ENCODE results near the gene LAX1. TPM values are rescaled to one million over a fixed set of nuclear protein-coding genes. Genes with fewer than 3 reads are reported as not detected.

The LAX1 gene
- total RNA-seq (ENCODE audit: low replicate concordance), result not detected in 2 replicates
- long read RNA-seq, result 0 reads

DNA sequence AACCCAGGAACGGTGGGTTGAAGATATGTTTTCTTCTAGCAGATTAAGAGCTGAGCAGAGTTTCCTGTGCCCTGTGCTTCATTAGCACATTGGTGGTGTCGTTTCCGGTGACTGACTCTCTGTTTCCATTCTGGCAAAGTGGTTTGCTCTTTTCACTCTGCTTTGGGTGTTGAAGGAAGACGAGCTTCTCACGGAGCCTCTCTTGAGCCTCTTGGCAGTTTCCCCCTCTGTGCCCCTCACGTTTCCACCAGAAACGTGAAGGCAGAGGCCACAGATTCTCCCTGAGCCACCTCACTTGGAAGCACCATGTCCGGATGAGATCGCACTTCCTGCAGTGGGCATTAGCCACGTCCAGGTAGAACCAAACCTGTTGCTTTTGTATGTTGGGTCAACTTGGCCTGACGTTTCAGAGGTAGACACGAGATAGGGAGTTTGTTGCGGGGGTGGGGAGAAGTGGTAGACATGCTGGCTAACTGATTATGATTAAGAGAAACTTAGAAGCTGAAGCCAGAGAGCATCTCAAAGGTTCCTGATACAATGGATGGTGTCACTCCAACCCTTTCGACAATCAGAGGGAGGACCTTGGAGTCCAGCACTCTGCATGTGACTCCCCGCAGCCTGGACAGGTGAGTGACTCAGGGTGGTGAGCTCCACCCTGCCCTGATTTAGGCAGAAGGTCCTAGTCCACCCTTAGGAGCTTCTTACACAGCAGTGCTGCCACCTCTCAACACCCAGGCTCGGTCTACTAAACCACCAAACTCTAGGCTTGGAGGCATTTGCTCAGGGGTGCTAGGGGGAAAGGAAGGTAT is at the start of gene LAX1:
LAX1 (plus strand) TSS at position 155 of the 809 bp plus-strand sequence; CDS start at position 538, 383 bp downstream.
- no peaks in the 10 kb centered on the region for H3K36me3 Mint-ChIP-seq
- peaks cover 14% of the 10 kb centered on the region for H3K4me1 Mint-ChIP-seq (ENCODE audit: unreplicated experiment)
- no peak for DNase-seq (ENCODE audit: extremely low spot score, unreplicated experiment)
- no peaks in the 10 kb centered on the region for H3K9me3 Mint-ChIP-seq
- TF ChIP-seq, protein P1, sequence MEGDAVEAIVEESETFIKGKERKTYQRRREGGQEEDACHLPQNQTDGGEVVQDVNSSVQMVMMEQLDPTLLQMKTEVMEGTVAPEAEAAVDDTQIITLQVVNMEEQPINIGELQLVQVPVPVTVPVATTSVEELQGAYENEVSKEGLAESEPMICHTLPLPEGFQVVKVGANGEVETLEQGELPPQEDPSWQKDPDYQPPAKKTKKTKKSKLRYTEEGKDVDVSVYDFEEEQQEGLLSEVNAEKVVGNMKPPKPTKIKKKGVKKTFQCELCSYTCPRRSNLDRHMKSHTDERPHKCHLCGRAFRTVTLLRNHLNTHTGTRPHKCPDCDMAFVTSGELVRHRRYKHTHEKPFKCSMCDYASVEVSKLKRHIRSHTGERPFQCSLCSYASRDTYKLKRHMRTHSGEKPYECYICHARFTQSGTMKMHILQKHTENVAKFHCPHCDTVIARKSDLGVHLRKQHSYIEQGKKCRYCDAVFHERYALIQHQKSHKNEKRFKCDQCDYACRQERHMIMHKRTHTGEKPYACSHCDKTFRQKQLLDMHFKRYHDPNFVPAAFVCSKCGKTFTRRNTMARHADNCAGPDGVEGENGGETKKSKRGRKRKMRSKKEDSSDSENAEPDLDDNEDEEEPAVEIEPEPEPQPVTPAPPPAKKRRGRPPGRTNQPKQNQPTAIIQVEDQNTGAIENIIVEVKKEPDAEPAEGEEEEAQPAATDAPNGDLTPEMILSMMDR (conservative IDR thresholded peaks at IDR 0.05), result no peak
- no peak within 1 kb of the TSS for H3K27ac Mint-ChIP-seq
- H3K4me3 Mint-ChIP-seq, result no peak within 1 kb of the TSS
- peaks cover 8% of the 10 kb centered on the region for H3K27me3 Mint-ChIP-seq

GRCh38 chr1:203717120-203717519 is 47.9 kb upstream of the LAX1 start:
- no peak overlapping the region for H3K27ac Mint-ChIP-seq
- peaks cover 15% of the 10 kb centered on the region for H3K36me3 Mint-ChIP-seq
- H3K4me1 Mint-ChIP-seq (ENCODE audit: unreplicated experiment), result no peaks in the 10 kb centered on the region
- H3K27me3 Mint-ChIP-seq, result no peaks in the 10 kb centered on the region
- H3K4me3 Mint-ChIP-seq, result no peak overlapping the region
- H3K9me3 Mint-ChIP-seq, result no peaks in the 10 kb centered on the region
- TF ChIP-seq, protein P1 (conservative IDR thresholded peaks at IDR 0.05), result no peak
- no peak for DNase-seq (ENCODE audit: extremely low spot score, unreplicated experiment)

DNA sequence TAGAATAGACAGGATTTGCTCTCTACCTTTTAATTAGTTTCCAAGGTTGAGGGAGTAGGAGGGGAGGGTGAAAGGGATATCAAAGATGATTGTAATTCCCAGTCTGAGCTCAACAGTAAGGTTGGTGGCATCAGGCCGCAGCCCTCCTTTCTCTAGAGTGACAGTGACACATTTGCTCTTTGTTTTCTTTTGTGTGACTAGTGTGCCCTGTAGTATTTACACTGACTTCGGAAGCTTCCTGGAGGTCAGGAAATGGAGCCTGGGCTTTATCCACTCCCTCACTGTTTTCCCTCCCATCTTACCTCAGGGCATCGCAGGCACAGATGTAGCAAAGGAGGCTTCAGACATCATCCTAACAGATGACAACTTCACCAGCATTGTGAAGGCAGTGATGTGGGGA is 44.7 kb upstream of the LAX1 start:
- H3K9me3 Mint-ChIP-seq, result no peaks in the 10 kb centered on the region
- H3K4me3 Mint-ChIP-seq, result no peak overlapping the region
- H3K27ac Mint-ChIP-seq, result no peak overlapping the region
- H3K36me3 Mint-ChIP-seq, result peaks cover 25% of the 10 kb centered on the region
- TF ChIP-seq, protein P1 (conservative IDR thresholded peaks at IDR 0.05), result no peak
- no peak for DNase-seq (ENCODE audit: extremely low spot score, unreplicated experiment)
- no peaks in the 10 kb centered on the region for H3K27me3 Mint-ChIP-seq
- no peaks in the 10 kb centered on the region for H3K4me1 Mint-ChIP-seq (ENCODE audit: unreplicated experiment)

- DNase-seq (ENCODE audit: extremely low spot score, unreplicated experiment), result no peak
- Mint-ChIP-seq H3K4me1 (ENCODE audit: unreplicated experiment) (no peaks in the 10 kb centered on the region), H3K27ac (no peak overlapping the region), H3K9me3 (no peaks in the 10 kb centered on the region), H3K36me3 (peaks cover 32% of the 10 kb centered on the region), H3K27me3 (no peaks in the 10 kb centered on the region), H3K4me3 (no peak overlapping the region)
- TF ChIP-seq, protein P1 (conservative IDR thresholded peaks at IDR 0.05), result no peak
Measured at GRCh38 chr1:203722909-203723308, 42.1 kb upstream of the LAX1 start.

GRCh38 chr1:203726417-203726867 is 38.5 kb upstream of the LAX1 start:
- H3K4me3 Mint-ChIP-seq, result no peak overlapping the region
- H3K9me3 Mint-ChIP-seq, result no peaks in the 10 kb centered on the region
- H3K4me1 Mint-ChIP-seq (ENCODE audit: unreplicated experiment), result no peaks in the 10 kb centered on the region
- H3K36me3 Mint-ChIP-seq, result peaks cover 40% of the 10 kb centered on the region
- H3K27ac Mint-ChIP-seq, result no peak overlapping the region
- TF ChIP-seq, protein P1 (conservative IDR thresholded peaks at IDR 0.05), result no peak
- no peak for DNase-seq (ENCODE audit: extremely low spot score, unreplicated experiment)
- H3K27me3 Mint-ChIP-seq, result no peaks in the 10 kb centered on the region
